Gastroesophageal sphincter (tissue), 4 donors: ENCODE measurements around the gene PPP2CA. TPM values are rescaled to one million over a fixed set of nuclear protein-coding genes. Genes with fewer than 3 reads are reported as not detected.
"Not testable (repeated sequence)": the region's sequence is repeated elsewhere in the genome, so short reads cannot be mapped to it uniquely, and the experiment has no call there.

Source experiments
- ATAC-seq: fragments of 150-250 bp; one replicate; pipeline ENCODE4 v1.9.1; 2016; ENCODE audit warnings: mild to moderate bottlenecking, moderate library complexity
- H3K27ac ChIP-seq, 4 donors: fragments of 200-600 bp; sonication (generic) in 3 of 4; 1 replicate in 3 of 4; 2 replicates in 1 of 4; pipeline ENCODE4 v1.5.1; 2016 to 2019
- H3K27me3 ChIP-seq: fragments of 200-600 bp; sonication (generic); one replicate; pipeline ENCODE4 v1.5.1; 2019
- H3K36me3 ChIP-seq, 2 donors: fragments of 200-600 bp; sonication (generic); one replicate each; pipeline ENCODE4 v1.5.1; 2019; ENCODE audit warnings: control low read depth in 1 of 2
- H3K4me1 ChIP-seq, 3 donors: fragments of 200-600 bp; sonication (generic); 1 replicate in 2 of 3; 2 replicates in 1 of 3; pipeline ENCODE4 v1.5.1; 2016 to 2019; ENCODE audit warnings: control low read depth in 2 of 3
- H3K4me3 ChIP-seq, 2 donors: fragments of 200-600 bp; sonication (generic); one replicate each; pipeline ENCODE4 v1.5.1; 2019; ENCODE audit warnings: mild to moderate bottlenecking in 1 of 2, moderate library complexity in 1 of 2
- H3K9me3 ChIP-seq, 3 donors: fragments of 200-600 bp; sonication (generic); one replicate each; pipeline ENCODE4 v1.5.1; 2017 to 2019; ENCODE audit warnings: control low read depth in 2 of 3
- EP300 ChIP-seq: sonication (generic); formaldehyde crosslinking; IDR thresholded peaks from one replicate; pipeline ENCODE4 v1.6.1; 2017; ENCODE audit warnings: antibody characterized with exemption, mild to moderate bottlenecking
- POLR2A ChIP-seq, 2 donors: fragments of 450-650 bp; IDR thresholded peaks; one replicate each; pipeline ENCODE4 v1.6.1; 2017; ENCODE audit warnings: antibody characterized with exemption in 2 of 2, mild to moderate bottlenecking in 2 of 2, moderate library complexity in 1 of 2
- POLR2AphosphoS5 ChIP-seq: sonication (generic); formaldehyde crosslinking; IDR thresholded peaks from one replicate; pipeline ENCODE4 v1.6.1; 2017; ENCODE audit warnings: antibody characterized with exemption
- WGBS, 2 donors: methylation state at CpG; one replicate each; pipeline ENCODE4 v1.1.5; 2018; ENCODE audit warnings: low coverage in 1 of 2; 5-methylcytosine and 5-hydroxymethylcytosine counted together
- total RNA-seq, 4 donors: library from RNA; depleted of rRNA; stranded (reverse); fragments of >200 nt; gene quantifications; one replicate each; pipeline ENCODE4 v1.1.0, GENCODE V29; 2016
- TF ChIP-seq, protein P1 (sequence below), 4 experiments: fragments of 200-600 bp in 2 of 4; fragments of 450-650 bp in 2 of 4; sonication (generic) in 1 of 4; IDR thresholded peaks; one replicate each; pipeline ENCODE4 v1.5.1; 2017 to 2019; ENCODE audit warnings: antibody characterized with exemption in 4 of 4, mild to moderate bottlenecking in 2 of 4, moderate library complexity in 2 of 4

The PPP2CA gene
- total RNA-seq, 4 donors from 2014 or later = 116 to 212 (median 129) TPM

GRCh38 chr5:134171972-134172371, 53.9 kb downstream of the PPP2CA start:
- H3K4me3 ChIP-seq = no peak overlapping the region
- H3K9me3 ChIP-seq = no peaks in the 10 kb centered on the region
- TF ChIP-seq, protein P1, sequence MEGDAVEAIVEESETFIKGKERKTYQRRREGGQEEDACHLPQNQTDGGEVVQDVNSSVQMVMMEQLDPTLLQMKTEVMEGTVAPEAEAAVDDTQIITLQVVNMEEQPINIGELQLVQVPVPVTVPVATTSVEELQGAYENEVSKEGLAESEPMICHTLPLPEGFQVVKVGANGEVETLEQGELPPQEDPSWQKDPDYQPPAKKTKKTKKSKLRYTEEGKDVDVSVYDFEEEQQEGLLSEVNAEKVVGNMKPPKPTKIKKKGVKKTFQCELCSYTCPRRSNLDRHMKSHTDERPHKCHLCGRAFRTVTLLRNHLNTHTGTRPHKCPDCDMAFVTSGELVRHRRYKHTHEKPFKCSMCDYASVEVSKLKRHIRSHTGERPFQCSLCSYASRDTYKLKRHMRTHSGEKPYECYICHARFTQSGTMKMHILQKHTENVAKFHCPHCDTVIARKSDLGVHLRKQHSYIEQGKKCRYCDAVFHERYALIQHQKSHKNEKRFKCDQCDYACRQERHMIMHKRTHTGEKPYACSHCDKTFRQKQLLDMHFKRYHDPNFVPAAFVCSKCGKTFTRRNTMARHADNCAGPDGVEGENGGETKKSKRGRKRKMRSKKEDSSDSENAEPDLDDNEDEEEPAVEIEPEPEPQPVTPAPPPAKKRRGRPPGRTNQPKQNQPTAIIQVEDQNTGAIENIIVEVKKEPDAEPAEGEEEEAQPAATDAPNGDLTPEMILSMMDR (IDR thresholded peaks at IDR 0.05) = no peak
- TF ChIP-seq POLR2A (IDR thresholded peaks at IDR 0.05) (no peak), EP300 (no peak), POLR2AphosphoS5 (no peak)
- H3K27me3 ChIP-seq = no peaks in the 10 kb centered on the region
- peaks cover 0 to 68% of the 10 kb centered on the region in 2 donors for H3K36me3 ChIP-seq
- WGBS, 2 donors = 80 to 93% methylated on average over 4 of the region's 4 CpGs
- ATAC-seq = no peak
- peaks cover 0 to 68% (median 9%) of the 10 kb centered on the region in 3 donors for H3K4me1 ChIP-seq
- H3K27ac ChIP-seq = no peak overlapping the region

DNA sequence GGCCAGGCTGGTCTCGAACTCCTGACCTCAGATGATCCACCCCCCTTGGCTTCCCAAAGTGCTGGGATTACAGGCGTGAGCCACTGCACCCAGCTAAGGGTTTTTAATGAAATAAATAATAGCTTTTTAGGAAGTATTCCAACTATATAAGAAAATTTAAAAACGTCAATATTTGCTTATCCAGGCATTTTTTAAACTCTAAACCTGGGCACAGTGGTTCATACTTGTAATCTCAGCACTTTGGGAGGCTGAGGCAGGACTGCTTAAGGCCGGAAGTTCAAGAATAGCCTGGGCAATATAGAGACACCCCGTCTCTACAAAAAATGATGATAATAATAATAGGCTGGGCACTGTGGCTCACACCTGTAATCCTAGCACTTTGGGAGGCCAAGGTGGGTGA, 63.3 kb downstream of the PPP2CA start:
- peaks cover 16 to 96% of the 10 kb centered on the region in 2 donors for H3K36me3 ChIP-seq
- H3K4me1 ChIP-seq = peaks cover 0 to 29% (median 0%) of the 10 kb centered on the region in 3 donors
- WGBS, 2 donors = 84 to 94% methylated on average over 4 to 5 of the region's 5 CpGs
- H3K27me3 ChIP-seq = no peaks in the 10 kb centered on the region
- ATAC-seq = no peak
- H3K27ac ChIP-seq = no peak overlapping the region
- no peaks in the 10 kb centered on the region for H3K9me3 ChIP-seq
- TF ChIP-seq POLR2AphosphoS5 = no peak
- no peak overlapping the region for H3K4me3 ChIP-seq

- peaks cover 16 to 96% of the 10 kb centered on the region in 2 donors for H3K36me3 ChIP-seq
- H3K4me1 ChIP-seq = peaks cover 0 to 29% (median 0%) of the 10 kb centered on the region in 3 donors
- no peak overlapping the region for H3K4me3 ChIP-seq
- H3K9me3 ChIP-seq = no peaks in the 10 kb centered on the region
- TF ChIP-seq, protein P1 (IDR thresholded peaks at IDR 0.05) = no peak
- TF ChIP-seq EP300 (no peak), POLR2A (IDR thresholded peaks at IDR 0.05) (no peak), POLR2AphosphoS5 (no peak)
- no peak overlapping the region for H3K27ac ChIP-seq
- WGBS, 2 donors = 91 to 98% methylated on average over 5 to 6 of the region's 6 CpGs
- H3K27me3 ChIP-seq = no peaks in the 10 kb centered on the region
- ATAC-seq = no peak
These were observed 64.1 kb downstream of the PPP2CA start for GRCh38 chr5:134161513-134162395.

GRCh38 chr5:134153657-134154056, 72.2 kb downstream of the PPP2CA start:
- Histone ChIP-seq H3K4me1 (peaks cover 0 to 48% (median 0%) of the 10 kb centered on the region in 3 donors), H3K9me3 (no peaks in the 10 kb centered on the region), H3K4me3 (no peak overlapping the region), H3K36me3 (peaks cover 8 to 99% of the 10 kb centered on the region in 2 donors), H3K27ac (no peak overlapping the region), H3K27me3 (no peaks in the 10 kb centered on the region)
- ATAC-seq = no peak
- WGBS, 2 donors = 83 to 100% methylated on average over 1 of the region's 1 CpG
- TF ChIP-seq POLR2AphosphoS5 = no peak
- no peak for TF ChIP-seq POLR2A (IDR thresholded peaks at IDR 0.05)
- TF ChIP-seq, protein P1 (IDR thresholded peaks at IDR 0.05) = no peak

DNA sequence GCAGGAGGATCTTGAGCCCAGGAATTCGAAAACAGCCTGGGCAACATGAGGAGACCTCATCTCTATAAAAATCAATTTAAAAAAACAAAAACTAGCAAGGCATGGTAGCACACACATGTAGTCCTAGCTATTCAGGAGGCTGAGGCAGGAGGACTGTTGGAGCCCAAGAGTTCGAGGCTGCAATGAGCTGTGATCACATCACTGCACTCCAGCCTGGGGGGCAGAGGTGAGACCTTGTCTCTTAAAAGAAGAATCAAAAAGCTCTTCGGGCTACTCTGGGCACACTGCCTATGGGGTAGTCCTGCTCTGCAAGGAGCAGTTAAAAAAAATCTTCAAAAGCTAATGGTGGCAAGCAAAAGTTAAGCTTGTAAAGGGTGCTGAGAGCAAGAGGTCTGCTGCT, 72.6 kb downstream of the PPP2CA start:
- H3K4me1 ChIP-seq = peaks cover 0 to 49% (median 0%) of the 10 kb centered on the region in 3 donors
- H3K27ac ChIP-seq = no peak overlapping the region
- 97 to 100% methylated on average over 3 of the region's 3 CpGs for WGBS, 2 donors
- no peaks in the 10 kb centered on the region for H3K27me3 ChIP-seq
- H3K36me3 ChIP-seq = peaks cover 6 to 99% of the 10 kb centered on the region in 2 donors
- TF ChIP-seq POLR2A (IDR thresholded peaks at IDR 0.05) (no peak), EP300 (no peak), POLR2AphosphoS5 (no peak)
- TF ChIP-seq, protein P1 (IDR thresholded peaks at IDR 0.05) = no peak
- ATAC-seq = no peak
- no peaks in the 10 kb centered on the region for H3K9me3 ChIP-seq
- no peak overlapping the region for H3K4me3 ChIP-seq

DNA sequence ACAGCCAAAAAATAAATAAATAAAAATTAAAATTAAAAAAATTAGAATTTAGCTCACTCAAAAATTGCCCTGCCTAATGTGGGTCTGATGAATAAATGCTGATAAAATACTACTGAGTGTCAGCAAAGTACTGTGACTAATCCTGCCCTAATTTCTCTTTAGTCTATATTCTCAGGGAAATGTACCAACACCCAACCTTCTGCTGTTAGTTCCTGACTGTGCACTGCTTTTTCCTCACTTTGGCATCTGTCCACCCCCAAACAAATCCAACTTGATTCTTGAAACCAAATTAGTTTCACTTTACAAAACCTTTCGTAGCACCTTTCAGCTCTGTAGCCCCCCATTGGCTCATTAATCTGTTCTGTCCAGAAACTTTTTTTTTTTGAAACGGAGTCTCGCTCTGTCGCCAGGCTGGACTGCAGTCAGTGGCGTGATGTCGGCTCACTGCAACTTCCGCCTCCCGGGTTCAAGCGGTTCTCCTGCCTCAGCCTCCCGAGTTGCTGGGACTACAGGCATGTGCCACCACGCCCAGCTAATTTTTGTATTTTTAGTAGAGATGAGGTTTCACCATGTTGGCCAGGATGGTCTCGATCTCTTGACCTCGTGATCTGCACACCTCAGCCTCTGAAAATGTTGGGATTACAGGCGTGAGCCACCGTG, 73.6 kb downstream of the PPP2CA start:
- H3K9me3 ChIP-seq, ATAC-seq, H3K27me3 ChIP-seq, H3K4me3 ChIP-seq: not testable (repeated sequence)
- H3K27ac ChIP-seq = peak overlapping the region in 1 of 4 donors; percentile 24
- H3K4me1 ChIP-seq = peaks cover 0 to 49% (median 0%) of the 10 kb centered on the region in 3 donors
- WGBS, 2 donors = 93% methylated on average over 8 to 11 of the region's 15 CpGs
- peaks cover 0 to 99% of the 10 kb centered on the region in 2 donors for H3K36me3 ChIP-seq
